ENCODE data around the gene GPR132. TPM values are rescaled to one million over a fixed set of nuclear protein-coding genes. Genes with fewer than 3 reads are reported as not detected.

The GPR132 gene
- total RNA-seq, 2 donors from 2014 or later = 0.68 to 1.4 TPM

DNA sequence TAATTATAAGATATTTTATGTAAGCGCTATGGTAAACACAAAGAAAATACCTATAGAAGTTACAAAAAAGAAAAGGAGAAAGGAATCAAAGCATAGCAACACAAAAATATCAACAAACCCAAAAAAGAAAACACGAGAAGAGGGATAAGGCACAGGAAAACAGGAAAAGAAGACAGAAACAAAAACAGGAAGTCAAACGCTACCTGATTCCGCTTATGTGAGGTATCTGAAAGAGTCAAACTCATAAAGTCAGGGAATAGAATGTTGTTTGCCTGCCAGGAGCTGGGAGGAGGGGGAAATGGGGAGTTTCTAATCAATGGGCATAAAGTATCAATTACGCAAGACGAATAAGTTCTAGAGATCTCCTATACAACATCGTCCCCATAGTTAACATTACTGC lies 39.9 kb upstream of the GPR132 start:
- Histone ChIP-seq H3K4me3 (no peak overlapping the region), H3K36me3 (no peaks in the 10 kb centered on the region), H3K9me3 (no peaks in the 10 kb centered on the region), H3K27ac (no peak overlapping the region), H3K4me1 (replicated peaks) (no peaks in the 10 kb centered on the region), H3K27me3 (replicated peaks; ENCODE audit: insufficient read depth) (no peaks in the 10 kb centered on the region)
- TF ChIP-seq, protein P1, sequence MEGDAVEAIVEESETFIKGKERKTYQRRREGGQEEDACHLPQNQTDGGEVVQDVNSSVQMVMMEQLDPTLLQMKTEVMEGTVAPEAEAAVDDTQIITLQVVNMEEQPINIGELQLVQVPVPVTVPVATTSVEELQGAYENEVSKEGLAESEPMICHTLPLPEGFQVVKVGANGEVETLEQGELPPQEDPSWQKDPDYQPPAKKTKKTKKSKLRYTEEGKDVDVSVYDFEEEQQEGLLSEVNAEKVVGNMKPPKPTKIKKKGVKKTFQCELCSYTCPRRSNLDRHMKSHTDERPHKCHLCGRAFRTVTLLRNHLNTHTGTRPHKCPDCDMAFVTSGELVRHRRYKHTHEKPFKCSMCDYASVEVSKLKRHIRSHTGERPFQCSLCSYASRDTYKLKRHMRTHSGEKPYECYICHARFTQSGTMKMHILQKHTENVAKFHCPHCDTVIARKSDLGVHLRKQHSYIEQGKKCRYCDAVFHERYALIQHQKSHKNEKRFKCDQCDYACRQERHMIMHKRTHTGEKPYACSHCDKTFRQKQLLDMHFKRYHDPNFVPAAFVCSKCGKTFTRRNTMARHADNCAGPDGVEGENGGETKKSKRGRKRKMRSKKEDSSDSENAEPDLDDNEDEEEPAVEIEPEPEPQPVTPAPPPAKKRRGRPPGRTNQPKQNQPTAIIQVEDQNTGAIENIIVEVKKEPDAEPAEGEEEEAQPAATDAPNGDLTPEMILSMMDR (IDR thresholded peaks at IDR 0.05) = no peak
- TF ChIP-seq POLR2AphosphoS5 (IDR thresholded peaks at IDR 0.05) (no peak), POLR2A (IDR thresholded peaks at IDR 0.05) (no peak)
- 67% methylated on average over 7 of the region's 7 CpGs for WGBS
- no peak for DNase-seq (ENCODE audit: low spot score)
- intact Hi-C loops (cut with DNase I) = no loop called here

DNA sequence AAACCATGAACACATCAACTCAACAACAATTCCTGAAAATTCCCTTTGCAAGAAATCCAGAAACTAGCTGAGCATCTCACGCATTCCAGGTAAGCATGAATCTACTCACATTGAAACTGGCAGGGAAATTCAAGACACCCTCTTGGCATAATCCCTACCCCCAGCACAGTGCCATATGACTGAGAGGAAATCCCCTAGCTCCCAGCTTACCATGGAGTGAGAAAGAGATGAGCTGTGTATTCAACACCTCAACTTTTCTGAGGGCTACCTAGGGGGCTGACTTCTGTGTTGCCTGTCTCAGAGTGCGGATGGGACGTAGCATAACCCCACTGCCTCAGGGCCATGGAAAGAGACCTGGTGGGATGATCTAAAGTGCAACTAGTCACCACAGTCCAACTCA lies 37.7 kb upstream of the GPR132 start:
- Histone ChIP-seq H3K4me1 (replicated peaks) (no peaks in the 10 kb centered on the region), H3K4me3 (no peak overlapping the region), H3K27ac (no peak overlapping the region), H3K9me3 (no peaks in the 10 kb centered on the region), H3K36me3 (no peaks in the 10 kb centered on the region), H3K27me3 (replicated peaks; ENCODE audit: insufficient read depth) (no peaks in the 10 kb centered on the region)
- TF ChIP-seq, protein P1 (IDR thresholded peaks at IDR 0.05) = no peak
- no peak for TF ChIP-seq POLR2A (IDR thresholded peaks at IDR 0.05)
- TF ChIP-seq POLR2AphosphoS5 (IDR thresholded peaks at IDR 0.05) = no peak
- 90% methylated on average over 3 of the region's 3 CpGs for WGBS
- intact Hi-C loops (cut with DNase I) = no loop called here
- DNase-seq (ENCODE audit: low spot score) = no peak

DNA sequence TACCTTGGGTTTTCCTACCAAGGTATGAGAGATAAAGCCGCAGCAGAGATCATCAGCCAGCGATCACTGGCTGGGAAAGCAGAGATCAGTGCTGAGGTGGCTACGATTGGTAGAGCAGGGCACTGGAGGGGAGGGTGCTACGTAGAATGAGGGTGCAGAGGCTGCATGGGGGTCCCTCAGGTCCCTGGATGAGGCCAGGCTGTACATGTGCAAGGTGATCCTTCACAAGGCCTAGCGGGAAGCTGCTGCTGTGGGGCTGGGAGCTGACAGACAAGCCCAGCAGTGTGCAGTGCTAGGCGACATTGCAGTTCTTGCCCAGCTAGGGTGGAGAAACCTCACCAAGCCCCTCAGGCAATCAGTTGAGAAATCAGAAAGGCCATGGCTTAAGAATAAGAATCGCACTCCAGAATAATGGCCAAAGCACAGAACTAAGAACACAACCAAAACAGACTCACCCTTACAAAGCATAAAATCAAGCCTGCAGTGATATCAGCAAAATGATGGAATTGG lies 37.2 kb upstream of the GPR132 start:
- no peaks in the 10 kb centered on the region for H3K4me1 ChIP-seq (replicated peaks)
- no peaks in the 10 kb centered on the region for H3K27me3 ChIP-seq (replicated peaks; ENCODE audit: insufficient read depth)
- WGBS = 88% methylated on average over 7 of the region's 7 CpGs
- no peak for DNase-seq (ENCODE audit: low spot score)
- no peak overlapping the region for H3K4me3 ChIP-seq
- intact Hi-C loops (cut with DNase I) = no loop called here
- no peak overlapping the region for H3K27ac ChIP-seq
- no peaks in the 10 kb centered on the region for H3K36me3 ChIP-seq
- no peak for TF ChIP-seq POLR2A (IDR thresholded peaks at IDR 0.05)
- no peak for TF ChIP-seq POLR2AphosphoS5 (IDR thresholded peaks at IDR 0.05)
- TF ChIP-seq, protein P1 (IDR thresholded peaks at IDR 0.05) = no peak
- no peaks in the 10 kb centered on the region for H3K9me3 ChIP-seq

DNA sequence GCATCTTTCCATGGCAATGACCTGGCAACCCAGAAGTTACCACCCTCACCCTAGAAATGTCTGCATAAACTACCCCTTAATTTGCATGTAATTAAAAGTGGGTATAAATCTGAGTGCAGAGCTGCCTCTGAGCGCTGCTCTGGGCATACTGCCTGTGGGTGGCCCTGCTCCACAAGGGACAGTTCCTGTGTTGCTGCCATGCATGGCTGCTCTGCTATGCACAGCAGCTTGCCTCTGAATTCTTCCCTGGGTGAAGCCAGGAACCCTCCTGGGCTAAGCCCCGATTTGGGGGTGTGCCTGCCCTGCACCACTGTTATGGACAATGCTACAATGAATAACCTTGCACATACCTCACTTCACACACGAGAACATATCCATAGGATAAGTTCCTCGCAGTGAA lies 35.7 kb upstream of the GPR132 start:
- WGBS = 94% methylated on average over 4 of the region's 4 CpGs
- TF ChIP-seq POLR2AphosphoS5 (IDR thresholded peaks at IDR 0.05) = no peak
- TF ChIP-seq, protein P1 (IDR thresholded peaks at IDR 0.05) = no peak
- TF ChIP-seq POLR2A (IDR thresholded peaks at IDR 0.05) = no peak
- H3K4me3 ChIP-seq = no peak overlapping the region
- no peaks in the 10 kb centered on the region for H3K9me3 ChIP-seq
- H3K27ac ChIP-seq = no peak overlapping the region
- H3K27me3 ChIP-seq (replicated peaks; ENCODE audit: insufficient read depth) = no peaks in the 10 kb centered on the region
- DNase-seq (ENCODE audit: low spot score) = no peak
- intact Hi-C loops (cut with DNase I) = no loop called here
- no peaks in the 10 kb centered on the region for H3K36me3 ChIP-seq
- no peaks in the 10 kb centered on the region for H3K4me1 ChIP-seq (replicated peaks)

DNA sequence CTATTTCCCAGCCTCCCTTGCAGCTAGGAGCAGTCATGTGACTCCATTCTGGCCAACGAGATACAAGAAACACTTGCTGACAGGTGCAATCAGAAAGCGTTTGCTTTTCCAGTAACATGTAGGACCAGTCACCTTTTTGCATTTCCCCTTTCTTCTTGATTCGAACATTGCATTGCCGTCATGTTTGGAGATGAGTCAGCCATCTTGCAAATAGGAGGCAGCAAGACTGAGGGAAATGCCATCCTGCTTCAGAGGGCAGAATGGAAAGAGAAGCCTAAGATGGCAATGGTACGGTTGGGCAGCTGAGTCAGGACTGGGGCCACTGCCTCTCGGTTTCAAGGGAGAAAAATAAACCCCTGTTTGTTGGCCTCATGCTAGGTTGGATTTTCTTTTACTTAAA lies 34.5 kb upstream of the GPR132 start:
- Histone ChIP-seq H3K27ac (no peak overlapping the region), H3K36me3 (no peaks in the 10 kb centered on the region), H3K27me3 (replicated peaks; ENCODE audit: insufficient read depth) (no peaks in the 10 kb centered on the region), H3K9me3 (no peaks in the 10 kb centered on the region), H3K4me1 (replicated peaks) (no peaks in the 10 kb centered on the region), H3K4me3 (no peak overlapping the region)
- TF ChIP-seq, protein P1 (IDR thresholded peaks at IDR 0.05) = no peak
- TF ChIP-seq POLR2A (IDR thresholded peaks at IDR 0.05) (no peak), POLR2AphosphoS5 (IDR thresholded peaks at IDR 0.05) (no peak)
- no peak for DNase-seq (ENCODE audit: low spot score)
- intact Hi-C loops (cut with DNase I) = loop anchor here (10.0 kb wide), 2 partner anchors 105 to 185 kb away; no protein-coding TSS in a partner anchor
- WGBS = 95% methylated on average over 6 of the region's 6 CpGs

All from prostate gland (tissue), 2 donors.